ENCODE results near the gene MPC1L. TPM values are rescaled to one million over a fixed set of nuclear protein-coding genes. Genes with fewer than 3 reads are reported as not detected.

Gene MPC1L
- not detected for polyA plus RNA-seq (2012; ENCODE audit: insufficient read length, low read depth)

DNA sequence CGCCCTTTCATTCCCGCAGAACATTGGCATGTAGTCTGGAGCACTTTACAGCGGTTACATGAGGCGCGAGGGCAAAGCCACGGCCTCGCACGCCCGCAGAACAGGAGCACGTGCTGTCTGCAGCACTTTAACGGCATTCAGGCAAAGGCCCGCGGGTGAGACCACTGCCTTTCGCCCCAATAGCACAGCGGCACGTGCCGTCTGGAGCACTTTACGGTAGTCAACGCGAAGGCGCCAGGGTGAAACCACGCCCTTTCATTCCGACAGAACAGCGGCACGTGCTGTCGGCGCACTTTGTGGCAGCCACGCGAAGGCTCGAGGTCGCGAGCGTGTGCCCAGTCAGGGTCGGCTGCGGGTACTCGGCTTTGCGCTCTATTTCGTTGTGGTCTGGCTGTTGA, at the start of gene MPC1L:
Gene MPC1L, plus strand, starts transcription at position 290 of the 398 bp plus-strand sequence. CDS start 138 bp downstream, outside the sequence.
- TF ChIP-seq, protein P1, sequence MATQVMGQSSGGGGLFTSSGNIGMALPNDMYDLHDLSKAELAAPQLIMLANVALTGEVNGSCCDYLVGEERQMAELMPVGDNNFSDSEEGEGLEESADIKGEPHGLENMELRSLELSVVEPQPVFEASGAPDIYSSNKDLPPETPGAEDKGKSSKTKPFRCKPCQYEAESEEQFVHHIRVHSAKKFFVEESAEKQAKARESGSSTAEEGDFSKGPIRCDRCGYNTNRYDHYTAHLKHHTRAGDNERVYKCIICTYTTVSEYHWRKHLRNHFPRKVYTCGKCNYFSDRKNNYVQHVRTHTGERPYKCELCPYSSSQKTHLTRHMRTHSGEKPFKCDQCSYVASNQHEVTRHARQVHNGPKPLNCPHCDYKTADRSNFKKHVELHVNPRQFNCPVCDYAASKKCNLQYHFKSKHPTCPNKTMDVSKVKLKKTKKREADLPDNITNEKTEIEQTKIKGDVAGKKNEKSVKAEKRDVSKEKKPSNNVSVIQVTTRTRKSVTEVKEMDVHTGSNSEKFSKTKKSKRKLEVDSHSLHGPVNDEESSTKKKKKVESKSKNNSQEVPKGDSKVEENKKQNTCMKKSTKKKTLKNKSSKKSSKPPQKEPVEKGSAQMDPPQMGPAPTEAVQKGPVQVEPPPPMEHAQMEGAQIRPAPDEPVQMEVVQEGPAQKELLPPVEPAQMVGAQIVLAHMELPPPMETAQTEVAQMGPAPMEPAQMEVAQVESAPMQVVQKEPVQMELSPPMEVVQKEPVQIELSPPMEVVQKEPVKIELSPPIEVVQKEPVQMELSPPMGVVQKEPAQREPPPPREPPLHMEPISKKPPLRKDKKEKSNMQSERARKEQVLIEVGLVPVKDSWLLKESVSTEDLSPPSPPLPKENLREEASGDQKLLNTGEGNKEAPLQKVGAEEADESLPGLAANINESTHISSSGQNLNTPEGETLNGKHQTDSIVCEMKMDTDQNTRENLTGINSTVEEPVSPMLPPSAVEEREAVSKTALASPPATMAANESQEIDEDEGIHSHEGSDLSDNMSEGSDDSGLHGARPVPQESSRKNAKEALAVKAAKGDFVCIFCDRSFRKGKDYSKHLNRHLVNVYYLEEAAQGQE (IDR thresholded peaks at IDR 0.05; ENCODE audit: insufficient read depth in 1 of 2, low read depth in 2 of 2, low read length in 2 of 2), result no peak
- TF ChIP-seq POLR2AphosphoS5 (IDR thresholded peaks at IDR 0.05; ENCODE audit: low read depth, low read length), result no peak
- no peak for TF ChIP-seq TAF1 (IDR thresholded peaks at IDR 0.05; ENCODE audit: borderline replicate concordance, insufficient read depth, low read length)
- no peak for TF ChIP-seq FOXP2 (optimal IDR thresholded peaks at IDR 0.05; ENCODE audit: borderline replicate concordance, extremely low read depth, extremely low read length, insufficient read depth)
- TF ChIP-seq SIN3A (IDR thresholded peaks at IDR 0.05; ENCODE audit: borderline replicate concordance, insufficient read depth, low read length), result no peak

DNA sequence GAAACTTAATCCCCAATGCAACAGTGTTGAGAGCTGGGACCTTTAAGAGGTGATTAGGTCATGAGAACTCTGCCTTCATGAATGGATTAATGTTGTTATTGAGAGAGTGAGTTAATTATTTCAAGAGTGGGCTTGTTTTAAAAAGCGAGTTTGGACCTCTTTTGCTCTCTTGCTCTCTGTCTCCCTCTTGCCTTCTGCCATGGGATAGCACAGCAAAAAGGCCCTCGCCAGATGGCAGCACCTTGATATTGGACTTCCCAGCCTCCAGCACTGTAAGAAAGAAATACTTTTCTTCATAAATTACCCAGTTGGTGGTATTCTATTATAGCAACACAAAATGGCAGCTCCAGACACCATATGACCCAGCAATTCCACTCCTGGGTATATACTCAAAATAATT, 49.5 kb upstream of the MPC1L start:
- TF ChIP-seq, protein P1 (IDR thresholded peaks at IDR 0.05; ENCODE audit: insufficient read depth in 1 of 2, low read depth in 2 of 2, low read length in 2 of 2), result no peak
- no peak for TF ChIP-seq TAF1 (IDR thresholded peaks at IDR 0.05; ENCODE audit: borderline replicate concordance, insufficient read depth, low read length)
- no peak for TF ChIP-seq POLR2AphosphoS5 (IDR thresholded peaks at IDR 0.05; ENCODE audit: low read depth, low read length)
- no peak for TF ChIP-seq SIN3A (IDR thresholded peaks at IDR 0.05; ENCODE audit: borderline replicate concordance, insufficient read depth, low read length)
- no peak for TF ChIP-seq FOXP2 (optimal IDR thresholded peaks at IDR 0.05; ENCODE audit: borderline replicate concordance, extremely low read depth, extremely low read length, insufficient read depth)

DNA sequence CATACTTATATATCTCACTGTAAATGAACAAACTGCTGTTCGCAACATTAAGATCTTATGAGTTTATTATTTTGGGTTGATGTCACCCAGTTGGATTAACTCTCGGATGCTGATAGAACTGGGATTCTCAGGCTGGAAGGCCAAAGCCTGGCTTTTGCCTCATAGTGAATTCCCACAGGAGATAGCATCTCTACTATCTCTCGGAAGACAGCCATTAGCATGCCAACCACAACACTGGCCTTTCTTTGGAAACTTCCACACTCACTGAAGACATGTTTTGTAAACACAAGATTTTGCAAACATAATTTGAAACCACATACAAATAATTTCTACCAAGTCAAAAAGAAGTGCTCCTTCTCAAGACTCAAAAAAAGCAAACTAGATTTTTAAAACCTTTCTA, 46.9 kb upstream of the MPC1L start:
- TF ChIP-seq, protein P1 (IDR thresholded peaks at IDR 0.05; ENCODE audit: insufficient read depth in 1 of 2, low read depth in 2 of 2, low read length in 2 of 2), result no peak
- TF ChIP-seq SIN3A (IDR thresholded peaks at IDR 0.05; ENCODE audit: borderline replicate concordance, insufficient read depth, low read length) (no peak), TAF1 (IDR thresholded peaks at IDR 0.05; ENCODE audit: borderline replicate concordance, insufficient read depth, low read length) (no peak)

DNA sequence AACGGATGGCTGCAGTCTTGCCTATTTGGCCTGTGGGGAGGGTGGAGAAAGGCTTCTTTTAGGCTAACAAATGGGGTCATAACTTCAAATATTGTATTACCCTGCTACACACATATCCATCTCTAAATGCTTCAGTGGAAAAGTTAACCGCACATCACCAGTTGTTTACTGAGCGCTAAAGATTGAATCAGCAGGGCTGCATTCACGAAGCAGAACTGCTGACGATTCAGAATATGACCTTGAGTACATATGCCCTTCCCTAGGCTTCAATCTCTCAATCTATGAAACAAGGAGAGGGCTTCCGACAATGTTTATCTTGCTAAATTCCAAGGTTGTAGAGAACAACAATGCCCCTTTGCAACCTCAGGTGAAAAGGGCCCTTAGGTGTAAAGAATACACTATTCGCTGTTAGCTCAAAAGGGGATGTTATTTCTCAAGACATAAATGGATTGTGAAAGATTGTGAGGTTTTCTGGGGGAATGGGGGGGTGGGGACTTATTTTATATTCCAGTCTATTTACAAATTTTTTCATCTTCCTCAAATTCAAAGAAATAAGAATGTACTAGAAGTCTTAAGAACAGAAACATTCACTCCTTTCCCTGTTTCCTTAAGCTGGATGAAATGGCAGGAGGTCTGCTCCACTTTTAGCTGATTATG, 45.1 kb upstream of the MPC1L start:
- TF ChIP-seq TAF1 (IDR thresholded peaks at IDR 0.05; ENCODE audit: borderline replicate concordance, insufficient read depth, low read length) (no peak), FOXP2 (optimal IDR thresholded peaks at IDR 0.05; ENCODE audit: borderline replicate concordance, extremely low read depth, extremely low read length, insufficient read depth) (no peak), SIN3A (IDR thresholded peaks at IDR 0.05; ENCODE audit: borderline replicate concordance, insufficient read depth, low read length) (no peak), POLR2AphosphoS5 (IDR thresholded peaks at IDR 0.05; ENCODE audit: low read depth, low read length) (no peak)
- TF ChIP-seq, protein P1 (IDR thresholded peaks at IDR 0.05; ENCODE audit: insufficient read depth in 1 of 2, low read depth in 2 of 2, low read length in 2 of 2), result no peak
